Stomach (tissue), 4 donors: ENCODE data around the gene NPNT.

Experiments
- POLR2A ChIP-seq, 4 donors: fragments of 450-650 bp; IDR thresholded peaks; one replicate each; pipeline ENCODE4 v1.6.1; 2016; ENCODE audit warnings: antibody characterized with exemption in 4 of 4, control low read depth in 2 of 4, mild to moderate bottlenecking in 1 of 4, moderate library complexity in 1 of 4
- TF ChIP-seq, protein P1 (sequence below), 7 experiments: fragments of 450-650 bp in 4 of 7; fragments of 200-600 bp in 3 of 7; sonication (generic) in 3 of 7; IDR thresholded peaks; one replicate each; pipeline ENCODE4 v1.5.1; 2016 to 2019; ENCODE audit warnings: antibody characterized with exemption in 7 of 7, control low read depth in 2 of 7, mild to moderate bottlenecking in 1 of 7

DNA sequence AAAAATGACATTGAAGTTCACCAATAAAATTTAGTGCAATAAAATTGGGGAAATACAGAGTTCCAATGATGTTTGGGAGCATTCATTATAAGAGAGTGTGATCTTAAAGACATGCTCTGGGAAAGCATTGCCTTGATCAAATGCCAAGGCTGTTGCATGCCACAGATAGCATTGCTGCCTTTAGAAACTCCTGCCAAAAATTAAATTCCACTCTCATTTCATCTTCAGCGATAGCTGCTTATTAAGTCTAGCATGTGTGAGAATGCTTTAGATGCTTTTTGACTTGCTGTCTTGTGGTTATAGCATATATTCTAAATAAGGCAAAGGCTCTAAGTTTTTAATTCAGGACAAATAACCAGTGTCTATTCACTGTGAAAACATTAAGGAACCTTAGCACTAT lies 49.3 kb downstream of the NPNT start:
- TF ChIP-seq POLR2A (IDR thresholded peaks at IDR 0.05): no peak
- TF ChIP-seq, protein P1, sequence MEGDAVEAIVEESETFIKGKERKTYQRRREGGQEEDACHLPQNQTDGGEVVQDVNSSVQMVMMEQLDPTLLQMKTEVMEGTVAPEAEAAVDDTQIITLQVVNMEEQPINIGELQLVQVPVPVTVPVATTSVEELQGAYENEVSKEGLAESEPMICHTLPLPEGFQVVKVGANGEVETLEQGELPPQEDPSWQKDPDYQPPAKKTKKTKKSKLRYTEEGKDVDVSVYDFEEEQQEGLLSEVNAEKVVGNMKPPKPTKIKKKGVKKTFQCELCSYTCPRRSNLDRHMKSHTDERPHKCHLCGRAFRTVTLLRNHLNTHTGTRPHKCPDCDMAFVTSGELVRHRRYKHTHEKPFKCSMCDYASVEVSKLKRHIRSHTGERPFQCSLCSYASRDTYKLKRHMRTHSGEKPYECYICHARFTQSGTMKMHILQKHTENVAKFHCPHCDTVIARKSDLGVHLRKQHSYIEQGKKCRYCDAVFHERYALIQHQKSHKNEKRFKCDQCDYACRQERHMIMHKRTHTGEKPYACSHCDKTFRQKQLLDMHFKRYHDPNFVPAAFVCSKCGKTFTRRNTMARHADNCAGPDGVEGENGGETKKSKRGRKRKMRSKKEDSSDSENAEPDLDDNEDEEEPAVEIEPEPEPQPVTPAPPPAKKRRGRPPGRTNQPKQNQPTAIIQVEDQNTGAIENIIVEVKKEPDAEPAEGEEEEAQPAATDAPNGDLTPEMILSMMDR (IDR thresholded peaks at IDR 0.05): no peak
